Gastrocnemius medialis (tissue), 4 donors: ENCODE data around the gene GYPA.
"Not testable (repeated sequence)": the region's sequence is repeated elsewhere in the genome, so short reads cannot be mapped to it uniquely, and the experiment has no call there.

ENCODE experiments used
- CTCF ChIP-seq, 5 experiments: fragments of 450-650 bp in 3 of 5; fragments of 200-600 bp in 2 of 5; sonication (generic) in 2 of 5; IDR thresholded peaks in 4 of 5; conservative IDR thresholded peaks in 1 of 5; 1 replicate in 4 of 5; 2 replicates in 1 of 5; pipeline ENCODE4 v1.5.1; 2016 to 2019; ENCODE audit warnings: antibody characterized with exemption in 5 of 5, mild to moderate bottlenecking in 3 of 5, moderate library complexity in 3 of 5
- POLR2A ChIP-seq, 2 donors: fragments of 450-650 bp; IDR thresholded peaks; one replicate each; pipeline ENCODE4 v1.6.1; 2017; ENCODE audit warnings: antibody characterized with exemption in 2 of 2, mild to moderate bottlenecking in 2 of 2, moderate library complexity in 2 of 2

DNA sequence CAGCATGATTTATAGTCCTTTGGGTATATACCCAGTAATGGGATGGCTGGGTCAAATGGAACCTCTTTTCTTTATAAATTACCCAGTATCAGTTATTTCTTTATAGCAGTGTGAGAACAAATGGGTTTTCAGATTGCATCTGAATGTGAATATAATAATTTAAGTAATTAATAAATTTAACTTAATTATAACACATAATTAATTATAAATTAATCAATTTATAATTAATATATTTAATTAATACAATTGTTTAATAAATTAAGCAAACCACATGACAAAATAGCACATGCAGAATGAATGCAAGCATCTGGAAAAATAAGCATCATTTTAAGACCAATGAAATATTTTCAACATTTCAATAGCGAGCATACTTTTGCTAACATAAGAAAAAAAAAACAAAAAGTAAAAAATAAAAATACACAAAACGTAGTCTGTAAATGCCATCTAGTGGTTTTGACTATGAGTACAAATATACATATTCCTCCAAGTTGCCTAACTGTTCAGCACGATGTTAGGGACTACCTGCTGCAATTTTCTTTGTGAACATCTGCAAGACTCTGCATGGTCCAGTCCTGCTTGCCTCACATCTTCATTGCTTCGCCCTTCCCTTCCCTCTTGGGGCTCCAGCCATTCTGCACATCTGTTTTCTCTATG, 16.4 kb downstream of the GYPA start:
- not testable (repeated sequence) for TF ChIP-seq POLR2A (IDR thresholded peaks at IDR 0.05); CTCF (IDR thresholded peaks at IDR 0.05 in 4 of 5, conservative IDR thresholded peaks at IDR 0.05 in 1 of 5)
